Left colon (tissue), 2 donors: ENCODE measurements around the gene SLC25A30. TPM values are rescaled to one million over a fixed set of nuclear protein-coding genes. Genes with fewer than 3 reads are reported as not detected.

Experiments
- total RNA-seq, 2 donors: library from RNA; stranded (reverse); fragmentation: NEBNext Ultra II Directional; extraction: Animal tissue kit (Norgen Biotek cat#: 25700); gene quantifications; one replicate each; pipeline ENCODE4 v1.2.1, GENCODE V29; 2021
- donor health status: DM: no; HTN: no; CAD: no.
- donor health status: DM: yes; HTN: yes; CAD: no.

The SLC25A30 gene
- total RNA-seq, 2 donors from 2014 or later = 11.8 to 13.5 TPM

Other genes with a start within 250 kb of the SLC25A30 start
- under 1 TPM in 1 of 2 donors, not detected in 1; 0.45 TPM for gene KCTD4, start 217.3 kb downstream of the SLC25A30 start, total RNA-seq
- gene TPT1, start 77.2 kb downstream of the SLC25A30 start, total RNA-seq = 1,000 to 10,000 TPM; 3,363 to 4,788 TPM
- 10 to 100 TPM; 47.7 to 53.7 TPM for gene COG3, start 46.6 kb upstream of the SLC25A30 start, total RNA-seq
- not detected for gene ERICH6B, start 197.4 kb upstream of the SLC25A30 start, total RNA-seq